Endometrial microvascular endothelial cells (primary cell): Measurements from ENCODE around the gene PRKN. TPM values are rescaled to one million over a fixed set of nuclear protein-coding genes. Genes with fewer than 3 reads are reported as not detected.
"Not testable (repeated sequence)": the region's sequence is repeated elsewhere in the genome, so short reads cannot be mapped to it uniquely, and the experiment has no call there.

ENCODE experiments used
- in situ Hi-C: cut with HindIII; loops from 2 replicates; pipeline ENCODE4 v1.10.0; 2017; ENCODE audit warnings: low sequenced_read_pairs, low pct_unique_long_range_greater_than_20kb; ENCODE audit errors: inconsistent ontology term
- total RNA-seq: library from RNA; depleted of rRNA; stranded (reverse); fragments of >200 nt; gene quantifications from one replicate; pipeline ENCODE4 v1.2.3, GENCODE V29; 2015; ENCODE audit errors: inconsistent ontology term

The PRKN gene
- total RNA-seq, 1 donor from 2014 or later = not detected

DNA sequence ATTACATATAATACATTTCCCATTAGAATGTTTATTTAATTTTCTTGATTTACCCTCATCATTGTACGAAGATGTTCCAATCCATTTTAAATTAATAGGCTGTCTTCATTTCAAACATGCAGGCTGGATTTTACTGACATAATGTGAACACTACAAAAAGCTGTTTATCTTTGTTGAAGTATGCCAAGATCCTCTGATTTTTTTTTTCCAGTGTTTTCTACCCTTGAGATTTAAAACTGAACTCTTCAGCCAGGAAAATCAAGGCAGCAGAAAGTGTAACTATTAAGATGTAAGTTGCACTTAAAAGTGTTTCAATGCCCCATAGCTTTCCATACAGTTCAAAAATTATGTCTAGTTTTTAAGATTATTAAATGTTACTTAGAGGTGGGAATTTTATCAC lies 43.5 kb downstream of the PRKN start:
- in situ Hi-C loops = no loop called here

DNA sequence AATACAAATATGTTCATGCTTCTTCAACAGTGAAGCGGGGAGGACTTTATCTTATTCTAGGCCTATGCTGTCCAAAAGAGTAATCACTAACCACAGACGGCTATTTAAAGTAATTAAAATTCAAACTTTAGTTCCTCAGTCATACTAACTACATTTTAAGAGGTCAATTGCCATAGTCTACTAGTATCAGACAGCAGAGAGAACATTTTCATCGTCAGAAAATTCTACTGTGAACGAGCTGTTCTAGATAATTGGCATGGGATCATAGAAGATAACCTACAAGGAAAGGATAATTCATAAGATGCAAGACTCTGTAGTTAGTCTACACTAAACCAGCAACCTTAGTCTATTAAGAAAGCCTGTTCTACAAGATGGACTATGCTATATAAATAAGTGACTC lies 44.4 kb downstream of the PRKN start:
- in situ Hi-C loops = no loop called here

DNA sequence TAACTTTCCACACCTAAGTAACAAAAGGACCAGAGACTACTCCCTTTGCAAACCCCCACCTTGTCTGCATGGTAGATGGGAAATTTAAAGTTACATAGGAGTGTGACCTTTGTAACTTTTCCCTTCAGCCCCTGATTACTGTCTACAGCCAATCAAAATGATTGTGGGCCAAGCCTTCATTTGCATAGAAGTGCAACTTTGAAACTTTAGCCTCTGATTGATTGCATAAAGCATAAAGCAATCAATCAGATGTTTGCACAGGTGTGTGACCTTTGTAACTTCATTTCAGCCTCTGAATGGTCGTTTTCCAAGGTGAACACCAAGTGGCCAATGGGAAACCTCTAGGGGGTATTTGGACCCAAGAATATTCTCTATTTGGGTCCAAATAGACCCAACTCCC lies 46.1 kb downstream of the PRKN start:
- in situ Hi-C loops = no loop called here

DNA sequence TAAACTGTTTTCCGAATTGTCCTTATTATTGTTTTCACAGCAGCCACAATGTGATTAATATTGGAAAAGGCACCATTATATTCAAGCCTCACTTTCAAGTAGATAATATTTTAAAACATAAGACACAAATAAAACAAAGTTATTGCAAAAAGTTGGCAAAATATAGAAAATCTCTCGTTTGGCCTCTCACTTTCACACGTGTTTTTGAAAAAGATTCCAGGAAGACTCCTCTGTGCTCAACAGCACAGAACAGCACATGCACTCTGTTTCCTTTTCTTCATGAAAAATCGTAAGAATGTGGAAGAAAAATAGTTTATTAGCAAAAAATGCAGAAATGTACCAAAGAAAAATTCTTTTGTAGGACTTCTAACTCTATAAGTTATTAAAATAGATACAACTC lies 46.7 kb downstream of the PRKN start:
- in situ Hi-C loops = no loop called here

DNA sequence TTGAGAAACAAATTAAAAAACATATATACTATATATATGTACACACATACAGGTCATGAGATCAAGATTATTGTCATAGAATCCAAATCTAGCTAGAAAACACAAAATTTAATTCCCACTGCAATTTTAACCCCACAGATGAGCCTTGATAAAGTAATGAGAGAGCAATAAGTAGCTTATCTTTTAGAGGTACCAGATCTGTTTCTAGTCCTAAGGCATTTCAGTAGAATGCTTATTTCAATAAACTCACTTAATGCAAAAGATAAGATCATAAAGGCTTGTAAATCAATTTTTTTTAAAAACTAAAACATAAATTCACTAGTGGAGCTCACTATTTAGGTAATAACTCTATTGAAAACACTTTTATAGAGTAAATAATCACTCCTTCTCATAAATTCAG lies 47.2 kb downstream of the PRKN start:
- in situ Hi-C loops = no loop called here

- in situ Hi-C loops = no loop called here
These were observed 47.9 kb downstream of the PRKN start for GRCh38 chr6:162679681-162680080.

- in situ Hi-C loops = not testable (repeated sequence)
These were observed 48.7 kb downstream of the PRKN start for GRCh38 chr6:162678896-162679295.

GRCh38 chr6:162675503-162675902 lies 52.1 kb downstream of the PRKN start:
- in situ Hi-C loops = no loop called here

GRCh38 chr6:162674452-162674851 lies 53.1 kb downstream of the PRKN start:
- in situ Hi-C loops = no loop called here

GRCh38 chr6:162671580-162672165 lies 55.9 kb downstream of the PRKN start:
- in situ Hi-C loops = no loop called here

DNA sequence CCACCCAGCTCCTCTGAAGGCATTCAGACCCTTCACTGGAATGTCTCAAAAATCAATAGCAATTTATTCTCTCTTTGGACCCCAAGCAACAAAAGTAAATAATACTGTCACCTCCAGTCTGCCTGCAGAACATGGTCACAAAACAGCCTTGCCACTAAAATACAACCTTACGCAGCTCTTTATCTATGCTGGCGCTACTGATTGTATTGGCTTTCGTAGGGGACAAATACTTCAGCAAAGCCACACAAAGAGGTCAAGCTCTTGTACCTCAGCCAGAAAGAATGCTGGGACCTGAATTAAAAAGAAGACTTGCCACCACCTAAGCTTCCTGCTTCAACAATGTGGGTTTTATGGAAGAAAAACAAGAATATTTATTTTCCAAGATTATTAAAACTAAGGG lies 57.2 kb downstream of the PRKN start:
- in situ Hi-C loops = no loop called here

DNA sequence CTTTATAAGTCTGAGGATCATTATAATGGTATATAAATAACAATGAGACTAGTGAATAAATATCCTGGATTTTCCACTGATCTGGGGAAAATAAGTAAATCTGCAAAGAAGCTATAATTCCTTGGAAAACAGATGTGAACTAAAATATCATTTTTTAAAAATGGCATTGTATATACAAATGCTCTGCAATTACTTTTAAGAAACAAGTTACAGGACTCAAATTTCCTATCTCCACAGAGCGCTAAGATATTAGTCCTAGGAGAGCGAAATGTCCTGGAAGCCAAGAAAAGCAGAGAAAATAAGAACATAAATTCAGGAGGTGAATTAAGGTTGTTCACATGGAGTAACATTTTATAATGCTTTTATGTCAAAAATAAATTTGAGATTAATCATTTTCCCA lies 61.3 kb downstream of the PRKN start:
- in situ Hi-C loops = no loop called here

- in situ Hi-C loops = no loop called here
These were observed 73.8 kb downstream of the PRKN start for GRCh38 chr6:162653808-162654207.

- in situ Hi-C loops = no loop called here
These were observed 76.1 kb downstream of the PRKN start for GRCh38 chr6:162651505-162651904.

DNA sequence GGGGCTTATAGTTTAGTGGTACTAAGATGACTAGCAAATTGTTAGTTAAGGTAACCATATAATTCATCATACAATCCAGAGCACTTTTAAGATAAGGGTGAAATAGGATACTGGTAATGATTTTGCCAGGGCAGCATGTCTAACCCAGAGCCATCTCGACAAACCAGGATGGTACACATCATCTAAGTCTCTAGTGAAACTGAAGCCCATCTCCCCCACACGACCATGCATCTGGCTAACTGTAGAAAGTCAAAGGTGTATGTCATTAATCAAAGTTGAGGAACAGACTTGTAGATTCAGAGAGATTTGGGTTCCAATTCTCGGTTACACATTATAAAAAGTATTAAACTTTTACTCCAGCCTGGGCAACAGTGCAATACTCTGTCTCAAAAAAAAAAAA lies 78.3 kb downstream of the PRKN start:
- in situ Hi-C loops = no loop called here

DNA sequence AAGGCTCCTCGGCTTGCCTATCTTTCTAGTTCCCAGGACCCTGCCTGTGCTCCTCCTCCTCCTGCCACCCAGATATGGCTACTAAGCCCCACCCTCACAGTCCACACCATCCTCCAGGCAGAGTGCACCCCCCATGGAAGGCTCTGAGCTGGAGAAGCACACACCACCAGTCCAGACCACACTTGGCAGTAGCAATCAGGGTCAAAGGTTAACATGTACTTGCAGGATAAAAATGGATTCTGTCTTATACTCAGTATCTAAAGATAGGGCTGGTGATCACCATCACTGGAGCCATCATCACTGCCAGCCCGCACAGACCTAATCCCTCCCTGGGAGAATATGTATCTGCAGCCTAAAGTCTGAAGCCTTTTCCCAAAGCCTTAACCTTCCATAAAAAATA lies 83.4 kb downstream of the PRKN start:
- in situ Hi-C loops = no loop called here

- in situ Hi-C loops = no loop called here
These were observed 86.8 kb downstream of the PRKN start for GRCh38 chr6:162640756-162641155.

- in situ Hi-C loops = no loop called here
These were observed 87.6 kb downstream of the PRKN start for GRCh38 chr6:162639951-162640350.

DNA sequence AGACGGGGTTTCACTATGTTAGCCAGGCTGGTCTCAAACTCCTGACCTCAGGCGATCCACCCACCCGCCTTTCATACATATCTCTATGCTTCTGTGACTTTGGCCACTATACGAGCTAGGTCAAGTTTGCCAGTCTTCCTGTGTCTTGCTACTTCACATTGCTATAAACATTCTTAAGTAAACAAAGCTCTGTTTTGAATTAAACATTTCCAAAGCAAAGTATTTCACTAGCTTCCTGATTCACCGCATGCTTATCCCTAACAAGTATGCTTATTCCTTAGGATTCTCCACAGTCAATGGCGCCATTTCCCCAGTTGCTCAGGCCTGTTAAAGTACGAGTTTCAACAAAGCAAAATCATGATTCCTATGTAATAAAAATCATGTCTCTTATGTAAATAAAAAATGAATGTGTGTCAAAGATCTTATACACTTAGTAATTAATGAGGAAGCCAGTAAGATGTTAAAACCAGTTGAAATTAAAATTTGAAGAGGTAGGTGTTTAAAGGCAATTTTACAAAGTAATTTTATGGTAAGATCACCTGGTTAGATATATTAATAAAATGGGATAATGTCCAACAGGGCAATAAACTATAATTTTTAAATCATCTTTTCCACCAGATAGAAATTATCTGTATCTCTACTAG lies 88.5 kb downstream of the PRKN start:
- in situ Hi-C loops = no loop called here

DNA sequence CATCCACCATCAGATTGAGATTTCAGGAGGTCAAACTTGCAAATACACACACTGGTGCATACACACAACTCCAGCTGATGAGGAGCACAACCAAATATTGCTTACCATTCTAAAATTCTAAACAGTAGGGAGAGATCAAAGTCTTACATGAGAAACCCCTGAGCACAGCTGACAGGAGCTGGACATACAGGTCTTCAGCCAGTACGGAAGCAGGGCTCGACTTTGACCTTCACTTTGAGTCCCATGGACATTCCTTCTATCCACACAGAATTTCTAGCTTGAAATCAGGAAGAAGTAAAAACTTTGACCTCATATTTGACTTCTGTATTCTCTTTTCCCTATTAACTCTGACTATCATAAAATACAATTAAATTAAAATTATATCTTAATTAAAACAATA lies 90.2 kb downstream of the PRKN start:
- in situ Hi-C loops = no loop called here

GRCh38 chr6:162636167-162636566 lies 91.4 kb downstream of the PRKN start:
- in situ Hi-C loops = no loop called here
